Adrenal gland (tissue), 5 donors: ENCODE measurements around the gene GDF2.

Experiments
- POLR2A ChIP-seq, 2 donors: fragments of 450-650 bp; IDR thresholded peaks; one replicate each; pipeline ENCODE4 v1.6.1; 2017; ENCODE audit warnings: antibody characterized with exemption in 2 of 2, mild to moderate bottlenecking in 2 of 2, moderate library complexity in 1 of 2
- TF ChIP-seq, protein P1 (sequence below), 6 experiments: fragments of 450-650 bp in 4 of 6; fragments of 200-600 bp in 2 of 6; sonication (generic) in 1 of 6; IDR thresholded peaks; 1 replicate in 5 of 6; 2 replicates in 1 of 6; pipeline versions ENCODE4 v1.5.1 to v1.8.0; 2016 to 2021; ENCODE audit warnings: antibody characterized with exemption in 6 of 6, mild to moderate bottlenecking in 2 of 6, moderate library complexity in 1 of 6
- donor health status: DM: no; HTN: no; CAD: no.

GRCh38 chr10:47316131-47316530, 6.1 kb upstream of the GDF2 start:
- no peak for TF ChIP-seq POLR2A (IDR thresholded peaks at IDR 0.05)
- TF ChIP-seq, protein P1, sequence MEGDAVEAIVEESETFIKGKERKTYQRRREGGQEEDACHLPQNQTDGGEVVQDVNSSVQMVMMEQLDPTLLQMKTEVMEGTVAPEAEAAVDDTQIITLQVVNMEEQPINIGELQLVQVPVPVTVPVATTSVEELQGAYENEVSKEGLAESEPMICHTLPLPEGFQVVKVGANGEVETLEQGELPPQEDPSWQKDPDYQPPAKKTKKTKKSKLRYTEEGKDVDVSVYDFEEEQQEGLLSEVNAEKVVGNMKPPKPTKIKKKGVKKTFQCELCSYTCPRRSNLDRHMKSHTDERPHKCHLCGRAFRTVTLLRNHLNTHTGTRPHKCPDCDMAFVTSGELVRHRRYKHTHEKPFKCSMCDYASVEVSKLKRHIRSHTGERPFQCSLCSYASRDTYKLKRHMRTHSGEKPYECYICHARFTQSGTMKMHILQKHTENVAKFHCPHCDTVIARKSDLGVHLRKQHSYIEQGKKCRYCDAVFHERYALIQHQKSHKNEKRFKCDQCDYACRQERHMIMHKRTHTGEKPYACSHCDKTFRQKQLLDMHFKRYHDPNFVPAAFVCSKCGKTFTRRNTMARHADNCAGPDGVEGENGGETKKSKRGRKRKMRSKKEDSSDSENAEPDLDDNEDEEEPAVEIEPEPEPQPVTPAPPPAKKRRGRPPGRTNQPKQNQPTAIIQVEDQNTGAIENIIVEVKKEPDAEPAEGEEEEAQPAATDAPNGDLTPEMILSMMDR (IDR thresholded peaks at IDR 0.05), result no peak
